MCF 10A (cell line): ENCODE data around the gene SOCS7. TPM values are rescaled to one million over a fixed set of nuclear protein-coding genes. Genes with fewer than 3 reads are reported as not detected.

Experiments used
- BruUV-seq: library from RNA; stranded (reverse); fragments of 400-500 nt; replicated peaks from 2 replicates; lab custom pipeline; 2021; lab: Mats Ljungman, UMichigan
- CTCF ChIA-PET: fragments of 300-600 bp; sonication (Branson Sonifier 250); formaldehyde crosslinking; extraction: SDS; loops from one replicate; lab custom pipeline; 2021; ENCODE audit warnings: antibody characterized with exemption, inconsistent platforms; lab: Yijun Ruan, JAX
- POLR2A ChIA-PET: fragments of 300-600, 350-650 bp; sonication (Branson Sonifier 250); formaldehyde crosslinking; extraction: SDS; loops from one replicate; lab custom pipeline; 2020; ENCODE audit warnings: antibody characterized with exemption, inconsistent platforms; lab: Yijun Ruan, JAX
- DNase-seq: peaks from one replicate; pipeline ENCODE4 v3.0.0-alpha.2; 2018; ENCODE audit not compliant: unreplicated experiment
- H3K27ac Mint-ChIP-seq: one replicate; pipeline ENCODE4 v1.8.0; 2022; ENCODE audit warnings: mild to moderate bottlenecking, low read depth, mixed read lengths; ENCODE audit not compliant: unreplicated experiment
- H3K27me3 Mint-ChIP-seq: one replicate; pipeline ENCODE4 v1.8.0; 2022; ENCODE audit warnings: mixed read lengths; ENCODE audit not compliant: insufficient read depth, unreplicated experiment
- H3K36me3 Mint-ChIP-seq: one replicate; pipeline ENCODE4 v1.8.0; 2022; ENCODE audit warnings: mild to moderate bottlenecking, moderate library complexity, mixed read lengths; ENCODE audit not compliant: insufficient read depth, unreplicated experiment
- H3K4me1 Mint-ChIP-seq: one replicate; pipeline ENCODE4 v1.8.0; 2022; ENCODE audit warnings: mixed read lengths; ENCODE audit not compliant: insufficient read depth, unreplicated experiment
- H3K4me3 Mint-ChIP-seq: one replicate; pipeline ENCODE4 v1.8.0; 2022; ENCODE audit warnings: mild to moderate bottlenecking, moderate library complexity, mixed read lengths; ENCODE audit not compliant: unreplicated experiment
- H3K9me3 Mint-ChIP-seq: one replicate; pipeline ENCODE4 v1.8.0; 2022; ENCODE audit warnings: mixed read lengths; ENCODE audit not compliant: unreplicated experiment
- intact Hi-C: fragments of 100-400 bp; cut with micrococcal nuclease; formaldehyde crosslinking; loops from 2 replicates; pipeline ENCODE4 v1.14.1; 2022
- total RNA-seq: library from RNA; stranded (reverse); gene quantifications from 2 replicates; pipeline ENCODE4 v1.2.3, GENCODE V29; 2022
- TF ChIP-seq, protein P1 (sequence below): fragments of 200-600 bp; IDR thresholded peaks from one replicate; pipeline ENCODE4 v1.8.0; 2022; ENCODE audit warnings: antibody characterized with exemption, mild to moderate bottlenecking; ENCODE audit not compliant: unreplicated experiment

Gene SOCS7
- total RNA-seq, 1 experiment from 2014 or later = 26.2 TPM

DNA sequence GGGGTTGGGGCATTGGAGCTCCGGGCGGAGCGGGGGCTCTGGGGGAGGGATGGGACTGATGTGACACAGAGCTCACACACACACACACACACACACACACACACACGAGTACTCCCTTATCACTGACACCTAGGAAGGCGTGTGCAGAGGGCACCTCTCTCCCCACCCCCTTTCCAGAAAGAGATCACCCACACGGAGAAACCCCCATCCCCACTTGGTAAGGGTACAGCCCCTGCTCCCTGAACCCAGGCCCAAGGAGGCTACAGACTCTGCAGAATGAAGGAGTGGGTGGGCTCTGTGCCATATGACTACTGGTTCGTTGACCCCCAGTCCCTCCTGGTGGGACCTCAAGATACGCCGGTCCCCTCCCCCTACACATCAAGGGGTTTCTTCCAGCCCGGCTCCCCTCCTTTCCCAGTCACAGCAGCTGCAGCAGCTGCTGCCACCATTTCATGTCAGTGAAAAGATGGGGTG, 67.9 kb downstream of the SOCS7 start:
- BruUV-seq = no TSS peak
- no peak for DNase-seq
- no peaks in the 10 kb centered on the region for H3K9me3 Mint-ChIP-seq
- ChIA-PET POLR2A (interaction anchor here (0.7 kb wide), 1 partner anchor 68 kb away, joined by 3 read pairs; the partner anchor contains the start of gene SOCS7), CTCF (interaction anchor here (0.6 to 2.1 kb wide), 4 partner anchors 68 to 113 kb away, joined by 3 to 8 read pairs (median 4); partner anchors contain the start of gene SOCS7)
- peak overlapping the region; percentile 61 for H3K4me3 Mint-ChIP-seq
- no peak overlapping the region for H3K27ac Mint-ChIP-seq
- no peaks in the 10 kb centered on the region for H3K36me3 Mint-ChIP-seq
- H3K4me1 Mint-ChIP-seq = peaks cover 13% of the 10 kb centered on the region
- TF ChIP-seq, protein P1, sequence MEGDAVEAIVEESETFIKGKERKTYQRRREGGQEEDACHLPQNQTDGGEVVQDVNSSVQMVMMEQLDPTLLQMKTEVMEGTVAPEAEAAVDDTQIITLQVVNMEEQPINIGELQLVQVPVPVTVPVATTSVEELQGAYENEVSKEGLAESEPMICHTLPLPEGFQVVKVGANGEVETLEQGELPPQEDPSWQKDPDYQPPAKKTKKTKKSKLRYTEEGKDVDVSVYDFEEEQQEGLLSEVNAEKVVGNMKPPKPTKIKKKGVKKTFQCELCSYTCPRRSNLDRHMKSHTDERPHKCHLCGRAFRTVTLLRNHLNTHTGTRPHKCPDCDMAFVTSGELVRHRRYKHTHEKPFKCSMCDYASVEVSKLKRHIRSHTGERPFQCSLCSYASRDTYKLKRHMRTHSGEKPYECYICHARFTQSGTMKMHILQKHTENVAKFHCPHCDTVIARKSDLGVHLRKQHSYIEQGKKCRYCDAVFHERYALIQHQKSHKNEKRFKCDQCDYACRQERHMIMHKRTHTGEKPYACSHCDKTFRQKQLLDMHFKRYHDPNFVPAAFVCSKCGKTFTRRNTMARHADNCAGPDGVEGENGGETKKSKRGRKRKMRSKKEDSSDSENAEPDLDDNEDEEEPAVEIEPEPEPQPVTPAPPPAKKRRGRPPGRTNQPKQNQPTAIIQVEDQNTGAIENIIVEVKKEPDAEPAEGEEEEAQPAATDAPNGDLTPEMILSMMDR = no peak
- H3K27me3 Mint-ChIP-seq = peaks cover 21% of the 10 kb centered on the region
- intact Hi-C loops = no loop called here

DNA sequence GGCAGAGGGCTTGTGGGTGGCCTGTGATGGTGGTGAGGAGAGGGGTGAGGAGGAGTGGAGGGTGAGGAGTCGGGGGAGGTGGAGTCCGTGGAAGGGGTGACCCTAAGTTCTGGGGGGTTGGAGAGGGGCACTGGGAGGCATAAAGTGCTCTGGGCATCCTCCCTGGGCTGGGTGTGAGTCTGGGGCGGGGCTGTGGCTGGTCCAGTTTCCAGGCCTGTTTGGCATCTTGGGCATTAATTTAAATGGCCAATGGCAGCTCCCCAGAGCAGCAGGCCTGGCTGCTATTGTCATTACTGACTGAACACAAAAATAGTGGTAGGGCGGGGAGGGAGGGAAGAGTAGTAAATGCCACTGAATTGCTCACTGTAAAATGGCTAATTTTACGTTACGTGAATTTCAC, 68.9 kb downstream of the SOCS7 start:
- Mint-ChIP-seq H3K4me3 (no peak overlapping the region), H3K27me3 (peaks cover 21% of the 10 kb centered on the region), H3K4me1 (peaks cover 4% of the 10 kb centered on the region), H3K9me3 (no peaks in the 10 kb centered on the region), H3K27ac (no peak overlapping the region), H3K36me3 (no peaks in the 10 kb centered on the region)
- intact Hi-C loops = loop anchor here (5.0 kb wide), 1 partner anchor 162 kb away; no protein-coding TSS in a partner anchor
- DNase-seq = no peak
- TF ChIP-seq, protein P1 = no peak
- BruUV-seq = no TSS peak
- CTCF ChIA-PET = interaction anchor here (2.1 kb wide), 1 partner anchor 71 kb away, joined by 8 read pairs; no protein-coding TSS in a partner anchor
- POLR2A ChIA-PET = no interaction called here

DNA sequence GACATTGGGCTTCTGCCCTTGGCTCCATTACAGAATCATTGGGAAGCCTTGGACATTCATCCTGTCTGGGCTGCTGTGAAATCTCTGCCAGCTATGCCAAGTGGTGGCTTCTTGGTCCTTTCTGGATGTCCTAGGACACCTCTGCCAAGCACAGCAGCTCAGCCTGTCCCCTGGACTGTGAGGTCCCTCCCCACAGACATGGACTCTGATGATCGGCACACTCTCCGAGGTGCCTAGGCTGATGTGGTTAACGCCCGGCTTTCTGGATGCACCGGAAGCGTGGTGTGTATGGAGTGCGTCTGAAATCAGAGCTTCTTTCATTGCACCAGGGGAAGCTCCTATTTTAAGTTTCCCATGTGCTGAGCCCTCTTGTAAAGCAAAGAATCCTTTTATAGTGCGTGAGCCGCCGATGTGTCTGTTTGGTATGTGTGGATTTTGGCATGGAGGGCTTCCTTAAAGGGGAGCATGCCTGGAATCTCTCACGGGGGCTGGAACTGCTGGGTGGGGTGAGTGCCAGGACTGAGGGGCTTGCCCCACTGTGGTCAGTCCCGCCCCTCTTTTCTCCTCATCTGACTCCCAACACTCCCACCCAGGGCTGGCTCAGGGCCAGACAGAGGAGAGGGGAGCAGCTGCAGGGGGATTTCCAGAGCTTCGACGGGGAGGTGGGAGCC, 69.7 kb downstream of the SOCS7 start:
- CTCF ChIA-PET = interaction anchor here (1.0 to 2.1 kb wide), 3 partner anchors 72 to 246 kb away, joined by 4 to 8 read pairs (median 6); no protein-coding TSS in a partner anchor
- H3K27ac Mint-ChIP-seq = no peak overlapping the region

More for the DNA sequence above, 69.7 kb downstream of the SOCS7 start:
- POLR2A ChIA-PET = interaction anchor here (0.7 kb wide), 1 partner anchor 10 kb away, joined by 3 read pairs; no protein-coding TSS in a partner anchor
- TF ChIP-seq, protein P1 = no peak
- H3K4me1 Mint-ChIP-seq = no peaks in the 10 kb centered on the region
- intact Hi-C loops = loop anchor here (5.0 kb wide), 1 partner anchor 161 kb away; no protein-coding TSS in a partner anchor
- no peaks in the 10 kb centered on the region for H3K36me3 Mint-ChIP-seq
- no TSS peak for BruUV-seq
- peaks cover 21% of the 10 kb centered on the region for H3K27me3 Mint-ChIP-seq
- H3K4me3 Mint-ChIP-seq = no peak overlapping the region
- no peaks in the 10 kb centered on the region for H3K9me3 Mint-ChIP-seq
- DNase-seq = no peak
